ENCODE measurements around the gene GLRX3. TPM values are rescaled to one million over a fixed set of nuclear protein-coding genes. Genes with fewer than 3 reads are reported as not detected.

GLRX3 gene
- total and polyA plus RNA-seq, 2 donors = 72.7 to 82.4 TPM

Other genes with a start within 250 kb of the GLRX3 start
- 1.5 TPM for gene EBF3, start 172.1 kb upstream of the GLRX3 start, total RNA-seq
- 1.9 TPM for gene EBF3, start 172.1 kb upstream of the GLRX3 start, polyA plus RNA-seq
- gene C10orf143, start 25.6 kb upstream of the GLRX3 start, total RNA-seq = 3.5 TPM
- 13.5 TPM for gene C10orf143, start 25.6 kb upstream of the GLRX3 start, polyA plus RNA-seq